ENCODE measurements around the gene ETFB.

GRCh38 chr19:51389143-51389542, 23.0 kb upstream of the ETFB start:
- TF ChIP-seq CTCF (IDR thresholded peaks at IDR 0.05) (no peak), POLR2A (IDR thresholded peaks at IDR 0.05) (no peak)
